ENCODE data around the gene SEZ6. TPM values are rescaled to one million over a fixed set of nuclear protein-coding genes. Genes with fewer than 3 reads are reported as not detected.
A peak's percentile ranks its signal among the peaks of the same experiment; 100 is the strongest.

Gene SEZ6
- total RNA-seq, 2 donors from 2014 or later: 0.35 TPM; not detected in 1

DNA sequence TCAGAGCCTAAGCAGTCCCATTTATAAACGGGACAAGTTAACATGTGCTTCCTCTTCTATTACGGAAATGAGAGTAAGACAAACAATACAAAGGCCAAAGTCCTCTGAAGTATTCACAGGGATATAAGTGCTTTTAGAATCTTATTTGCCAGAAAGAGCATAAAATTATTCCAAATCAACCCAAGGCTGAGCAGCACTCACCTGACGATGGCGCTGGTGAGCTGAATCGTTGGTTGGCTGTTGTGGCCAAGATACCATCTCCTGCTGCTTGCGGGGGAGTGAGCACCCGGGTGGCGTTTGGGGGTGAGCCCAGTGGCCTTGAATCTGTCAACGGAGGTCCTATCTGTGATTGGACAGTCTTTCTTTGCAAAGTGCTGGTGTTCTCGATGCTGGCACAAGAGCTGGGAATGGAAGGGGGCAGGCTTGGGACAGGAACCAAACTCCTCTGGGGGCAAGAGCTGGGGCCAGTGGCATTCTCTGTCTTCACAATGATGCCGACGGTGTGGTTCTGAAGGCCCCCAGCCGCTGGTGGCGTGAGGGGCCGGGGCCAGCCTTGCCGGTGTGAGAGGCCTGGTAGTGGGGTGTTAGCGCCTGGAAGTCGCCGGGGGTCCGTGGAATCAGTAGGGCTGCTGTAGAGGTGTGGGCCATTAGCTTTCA, 93.4 kb downstream of the SEZ6 start:
- TF ChIP-seq, protein P1, sequence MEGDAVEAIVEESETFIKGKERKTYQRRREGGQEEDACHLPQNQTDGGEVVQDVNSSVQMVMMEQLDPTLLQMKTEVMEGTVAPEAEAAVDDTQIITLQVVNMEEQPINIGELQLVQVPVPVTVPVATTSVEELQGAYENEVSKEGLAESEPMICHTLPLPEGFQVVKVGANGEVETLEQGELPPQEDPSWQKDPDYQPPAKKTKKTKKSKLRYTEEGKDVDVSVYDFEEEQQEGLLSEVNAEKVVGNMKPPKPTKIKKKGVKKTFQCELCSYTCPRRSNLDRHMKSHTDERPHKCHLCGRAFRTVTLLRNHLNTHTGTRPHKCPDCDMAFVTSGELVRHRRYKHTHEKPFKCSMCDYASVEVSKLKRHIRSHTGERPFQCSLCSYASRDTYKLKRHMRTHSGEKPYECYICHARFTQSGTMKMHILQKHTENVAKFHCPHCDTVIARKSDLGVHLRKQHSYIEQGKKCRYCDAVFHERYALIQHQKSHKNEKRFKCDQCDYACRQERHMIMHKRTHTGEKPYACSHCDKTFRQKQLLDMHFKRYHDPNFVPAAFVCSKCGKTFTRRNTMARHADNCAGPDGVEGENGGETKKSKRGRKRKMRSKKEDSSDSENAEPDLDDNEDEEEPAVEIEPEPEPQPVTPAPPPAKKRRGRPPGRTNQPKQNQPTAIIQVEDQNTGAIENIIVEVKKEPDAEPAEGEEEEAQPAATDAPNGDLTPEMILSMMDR (IDR thresholded peaks at IDR 0.05): peak in 1 of 2 donors; percentile 15
- Histone ChIP-seq H3K27me3 (no peaks in the 10 kb centered on the region), H3K9me3 (no peaks in the 10 kb centered on the region), H3K36me3 (peaks cover 96% of the 10 kb centered on the region), H3K4me3 (no peak overlapping the region), H3K27ac (no peak overlapping the region), H3K4me1 (peaks cover 0 to 18% of the 10 kb centered on the region in 2 donors)
- no peak for DNase-seq (ENCODE audit: low spot score)

DNA sequence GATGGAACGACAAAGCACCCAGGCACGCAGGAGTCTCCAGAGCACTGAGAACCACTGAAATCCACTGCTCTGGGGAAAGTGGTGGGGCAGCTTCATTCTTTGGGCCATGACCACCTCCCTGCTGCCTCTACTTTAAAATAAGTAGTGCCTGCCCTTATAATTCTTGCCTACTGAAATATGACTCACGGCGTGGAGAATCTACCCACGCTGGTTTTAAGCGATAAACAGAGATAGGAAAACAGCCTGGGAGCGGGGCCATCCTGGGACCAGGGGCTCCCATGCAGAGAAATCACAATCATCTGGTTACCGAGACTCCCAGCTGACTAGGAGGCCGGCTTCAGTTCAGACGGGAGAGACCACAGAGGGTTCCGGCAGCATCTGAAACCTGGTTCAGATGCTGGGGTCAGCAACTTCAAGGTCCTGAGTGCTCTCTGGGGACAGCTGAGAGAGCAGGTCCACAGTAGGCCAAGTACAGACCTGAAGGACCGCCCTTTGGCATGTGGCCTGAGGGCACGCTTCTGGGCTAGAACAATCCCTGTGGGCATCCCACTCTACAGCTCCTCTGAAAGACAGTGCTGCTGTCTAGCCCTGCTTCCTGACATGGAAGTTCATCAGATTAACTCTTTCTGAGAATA, 94.3 kb downstream of the SEZ6 start:
- H3K27ac ChIP-seq: no peak overlapping the region
- DNase-seq (ENCODE audit: low spot score): no peak
- H3K27me3 ChIP-seq: no peaks in the 10 kb centered on the region
- H3K9me3 ChIP-seq: no peaks in the 10 kb centered on the region
- TF ChIP-seq, protein P1 (IDR thresholded peaks at IDR 0.05): no peak
- H3K4me3 ChIP-seq: no peak overlapping the region
- H3K36me3 ChIP-seq: peaks cover 91% of the 10 kb centered on the region
- peaks cover 0 to 24% of the 10 kb centered on the region in 2 donors for H3K4me1 ChIP-seq

DNA sequence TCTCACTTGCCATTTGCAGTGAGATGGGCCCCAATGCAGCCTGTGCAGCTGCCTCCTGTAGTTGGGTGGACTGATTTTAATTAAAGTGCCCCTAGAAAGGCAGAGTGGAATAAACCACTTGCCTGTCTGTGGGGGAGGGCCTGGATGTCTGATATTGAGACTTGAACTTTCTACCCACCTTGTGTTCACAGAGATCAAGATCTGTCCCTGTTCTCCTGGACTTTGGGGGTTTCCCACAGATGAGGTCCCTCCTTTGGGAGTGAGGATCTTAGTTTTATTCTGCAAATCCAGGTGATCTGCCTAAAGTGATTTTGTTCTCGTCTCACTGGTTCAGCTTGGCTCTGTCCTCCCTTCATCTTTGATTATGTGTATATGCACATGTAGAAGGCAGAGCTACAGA, 95.3 kb downstream of the SEZ6 start:
- Histone ChIP-seq H3K27me3 (no peaks in the 10 kb centered on the region), H3K4me3 (no peak overlapping the region), H3K36me3 (peaks cover 91% of the 10 kb centered on the region), H3K9me3 (no peaks in the 10 kb centered on the region), H3K27ac (no peak overlapping the region), H3K4me1 (peaks cover 0 to 24% of the 10 kb centered on the region in 2 donors)
- no peak for DNase-seq (ENCODE audit: low spot score)
- TF ChIP-seq, protein P1 (IDR thresholded peaks at IDR 0.05): no peak

DNA sequence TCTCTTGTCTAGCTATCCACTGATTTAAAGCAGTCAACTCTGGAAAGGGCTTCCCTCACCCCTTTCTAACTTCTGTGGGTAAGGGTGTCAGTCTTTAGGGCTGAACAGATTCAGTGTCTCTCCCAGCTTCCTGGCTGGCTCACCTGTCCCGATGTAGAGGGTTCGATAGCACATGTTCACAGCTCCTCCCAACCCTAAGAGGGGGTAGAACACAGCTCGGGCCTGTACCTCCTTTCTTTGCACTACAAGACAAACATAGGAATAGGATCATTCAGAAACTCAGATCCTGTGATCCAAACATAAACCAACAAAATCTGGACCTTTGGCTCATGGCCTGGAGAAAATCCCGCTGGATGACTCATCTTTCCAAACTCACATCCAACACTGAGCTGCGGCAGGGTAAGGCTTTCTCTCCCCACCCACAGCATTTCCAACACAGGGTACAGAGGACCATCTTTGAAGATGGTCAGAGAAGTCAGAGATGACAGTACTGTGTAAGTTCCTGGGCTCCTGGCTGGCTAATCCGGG, 97.1 kb downstream of the SEZ6 start:
- TF ChIP-seq, protein P1 (IDR thresholded peaks at IDR 0.05): no peak
- Histone ChIP-seq H3K36me3 (peaks cover 76% of the 10 kb centered on the region), H3K9me3 (no peaks in the 10 kb centered on the region)

DNA sequence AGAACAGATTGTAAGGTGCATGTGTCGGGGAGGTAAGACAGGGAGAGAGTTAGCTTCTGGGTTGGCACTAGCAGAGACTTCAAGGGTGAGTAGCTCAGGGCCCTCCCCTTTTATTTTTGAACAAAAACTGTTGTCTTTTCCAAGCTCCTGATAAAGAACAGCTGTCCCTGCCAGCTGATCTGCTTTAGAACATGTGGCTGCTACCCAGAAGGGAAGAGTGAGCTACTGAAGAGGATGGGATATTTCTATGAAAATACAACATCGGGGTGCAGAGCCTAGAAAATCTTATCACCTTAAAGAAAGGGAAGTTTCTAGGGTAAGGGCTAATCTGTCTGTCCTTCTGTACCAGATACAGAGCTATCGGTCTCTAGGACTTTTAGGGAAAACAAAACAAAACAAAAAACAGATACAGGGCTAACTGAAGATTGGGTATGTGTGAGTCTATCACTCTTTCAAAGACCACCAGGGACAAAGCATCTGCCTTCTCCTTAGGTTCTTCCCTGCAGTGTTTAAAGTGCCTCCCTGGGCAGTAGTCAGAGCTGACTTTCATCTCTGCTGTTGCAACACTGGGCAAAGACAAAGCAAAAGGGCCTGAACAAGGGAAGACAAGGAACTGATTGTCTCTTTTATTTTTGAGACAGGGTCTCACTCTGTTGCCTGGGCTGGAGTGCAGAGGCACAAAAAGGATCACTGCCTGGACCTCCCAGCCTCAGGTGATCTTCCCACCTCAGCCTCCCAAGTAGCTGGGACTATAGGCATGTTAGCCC, 97.9 kb downstream of the SEZ6 start:
- Histone ChIP-seq H3K9me3 (no peaks in the 10 kb centered on the region), H3K4me3 (no peak overlapping the region), H3K4me1 (peaks cover 0 to 35% of the 10 kb centered on the region in 2 donors), H3K36me3 (peaks cover 68% of the 10 kb centered on the region), H3K27me3 (no peaks in the 10 kb centered on the region), H3K27ac (peak overlapping the region; percentile 61 to 66)
- no peak for DNase-seq (ENCODE audit: low spot score)
- TF ChIP-seq, protein P1 (IDR thresholded peaks at IDR 0.05): no peak

More for the DNA sequence above, 97.1 kb downstream of the SEZ6 start:
- no peaks in the 10 kb centered on the region for H3K27me3 ChIP-seq
- peaks cover 0 to 27% of the 10 kb centered on the region in 2 donors for H3K4me1 ChIP-seq
- DNase-seq (ENCODE audit: low spot score): peak; percentile 83
- peak overlapping the region; percentile 61 to 66 for H3K27ac ChIP-seq
- H3K4me3 ChIP-seq: no peak overlapping the region
